ENCODE data around the gene LARP1B. TPM values are rescaled to one million over a fixed set of nuclear protein-coding genes. Genes with fewer than 3 reads are reported as not detected.
A peak's percentile ranks its signal among the peaks of the same experiment; 100 is the strongest.

LARP1B gene
- total RNA-seq, 6 experiments from 2014 or later: 11.1 to 12.4 (median 11.6) TPM

DNA sequence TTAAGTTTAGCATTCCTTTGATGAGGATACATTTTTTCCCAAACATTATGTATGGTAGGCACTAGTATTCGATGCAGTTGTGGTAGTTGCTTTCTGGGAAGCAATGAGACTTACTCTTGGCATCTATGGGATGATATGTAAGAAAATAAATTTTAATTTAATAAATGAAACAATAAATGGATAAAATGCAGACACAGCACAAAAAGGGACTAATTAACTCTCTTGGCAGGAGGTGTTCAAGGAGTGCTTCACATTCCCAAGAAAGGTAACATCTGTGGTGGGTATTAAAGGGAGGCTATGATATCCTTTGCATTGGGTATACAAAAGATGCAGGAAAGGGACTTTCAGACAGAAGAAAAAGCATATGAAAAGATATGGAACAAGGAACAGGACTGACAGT is 115.5 kb downstream of the LARP1B start:
- DNase-seq: no peak
- no peak for TF ChIP-seq CTCF (IDR thresholded peaks at IDR 0.05)
- H3K4me1 Mint-ChIP-seq (ENCODE audit: low read depth): peaks cover 6% of the 10 kb centered on the region
- H3K27me3 Mint-ChIP-seq (ENCODE audit: insufficient read depth): peaks cover 1% of the 10 kb centered on the region; the same call in 1 of the 2 replicates
- no peak overlapping the region for H3K4me3 Mint-ChIP-seq
- H3K36me3 Mint-ChIP-seq (ENCODE audit: low read depth): peaks cover 8% of the 10 kb centered on the region
- no peaks in the 10 kb centered on the region for H3K9me3 Mint-ChIP-seq
- no peak overlapping the region for H3K27ac Mint-ChIP-seq

DNA sequence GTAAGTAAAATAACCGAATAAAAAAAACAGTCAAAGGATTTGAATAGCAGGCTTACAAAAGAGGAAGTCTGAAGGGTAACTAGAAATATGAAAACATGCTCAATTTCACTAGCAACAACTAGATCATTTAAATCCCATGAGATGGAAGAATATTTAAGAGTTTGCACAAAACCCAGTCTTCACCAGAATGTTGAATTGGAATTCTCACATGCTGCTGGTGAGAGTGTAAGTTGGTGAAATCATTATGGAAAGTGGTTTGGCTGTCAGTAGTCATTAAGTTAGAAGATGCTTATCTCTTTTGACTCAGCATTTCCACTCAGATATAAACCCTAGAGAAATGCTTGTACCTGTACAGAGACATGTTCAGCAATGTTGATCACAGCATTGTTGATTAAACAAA is 116.4 kb downstream of the LARP1B start:
- TF ChIP-seq CTCF (IDR thresholded peaks at IDR 0.05): no peak
- peaks cover 12% of the 10 kb centered on the region for H3K36me3 Mint-ChIP-seq (ENCODE audit: low read depth)

GRCh38 chr4:128186623-128187022 is 125.5 kb downstream of the LARP1B start:
- no peaks in the 10 kb centered on the region for H3K27me3 Mint-ChIP-seq (ENCODE audit: insufficient read depth)
- peaks cover 6% of the 10 kb centered on the region; the same call in 1 of the 2 replicates for H3K9me3 Mint-ChIP-seq
- no peak overlapping the region for H3K4me3 Mint-ChIP-seq
- peaks cover 53% of the 10 kb centered on the region for H3K36me3 Mint-ChIP-seq (ENCODE audit: low read depth)
- no peak for TF ChIP-seq CTCF (IDR thresholded peaks at IDR 0.05)
- H3K27ac Mint-ChIP-seq: no peak overlapping the region
- DNase-seq: no peak
- H3K4me1 Mint-ChIP-seq (ENCODE audit: low read depth): peaks cover 25% of the 10 kb centered on the region

More for the DNA sequence above, 116.4 kb downstream of the LARP1B start:
- Mint-ChIP-seq H3K4me3 (no peak overlapping the region), H3K9me3 (peaks cover 3% of the 10 kb centered on the region; the same call in 1 of the 2 replicates), H3K4me1 (ENCODE audit: low read depth) (peaks cover 9% of the 10 kb centered on the region), H3K27ac (no peak overlapping the region), H3K27me3 (ENCODE audit: insufficient read depth) (peaks cover 1% of the 10 kb centered on the region; the same call in 1 of the 2 replicates)
- no peak for DNase-seq

DNA sequence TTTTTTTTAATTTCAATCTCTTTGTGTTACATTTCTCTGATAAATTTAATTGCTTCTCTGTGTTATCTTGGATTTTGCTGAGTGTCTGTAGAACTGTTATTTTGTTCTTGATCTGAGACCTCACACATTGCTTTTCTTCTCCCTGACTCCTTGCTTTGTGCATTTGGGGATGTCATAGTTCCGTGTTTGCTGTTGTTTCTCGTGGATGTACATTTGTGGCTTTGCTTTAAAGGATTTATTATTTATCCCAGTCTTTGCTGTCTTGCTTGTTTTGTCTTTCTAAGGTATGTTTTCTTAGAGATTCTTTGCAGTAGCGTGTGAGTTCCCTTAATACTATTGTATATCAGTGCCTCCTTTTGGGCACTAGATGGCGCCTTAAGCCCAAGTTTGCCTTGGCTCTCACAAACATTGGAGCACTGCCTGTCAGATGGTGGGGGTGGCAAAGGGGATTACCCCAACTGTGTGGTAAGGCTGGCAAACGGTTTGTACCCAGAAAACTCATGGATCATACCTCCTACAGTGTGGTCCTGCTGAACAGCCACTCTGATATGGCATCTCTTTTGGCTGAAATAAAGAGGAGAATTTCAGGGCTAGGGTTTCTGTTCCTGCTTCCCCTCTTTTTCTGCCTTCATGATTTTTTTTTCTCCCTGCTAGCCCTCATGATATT is 130.1 kb downstream of the LARP1B start:
- Mint-ChIP-seq H3K9me3 (no peaks in the 10 kb centered on the region), H3K27ac (no peak overlapping the region), H3K27me3 (ENCODE audit: insufficient read depth) (no peaks in the 10 kb centered on the region), H3K4me1 (ENCODE audit: low read depth) (peaks cover 15% of the 10 kb centered on the region), H3K36me3 (ENCODE audit: low read depth) (peaks cover 13% of the 10 kb centered on the region), H3K4me3 (no peak overlapping the region)
- peak; percentile 94 for TF ChIP-seq CTCF (IDR thresholded peaks at IDR 0.05)
- peak; percentile 46 for DNase-seq

GRCh38 chr4:128220286-128221235 is 159.4 kb downstream of the LARP1B start:
- Mint-ChIP-seq H3K27me3 (ENCODE audit: insufficient read depth) (no peaks in the 10 kb centered on the region), H3K36me3 (ENCODE audit: low read depth) (peaks cover 7% of the 10 kb centered on the region; the same call in 1 of the 2 replicates), H3K27ac (peak overlapping the region; percentile 44), H3K4me3 (peak overlapping the region; percentile 19; the same call in 1 of the 2 replicates), H3K9me3 (no peaks in the 10 kb centered on the region), H3K4me1 (ENCODE audit: low read depth) (peaks cover 40% of the 10 kb centered on the region)
- TF ChIP-seq CTCF (IDR thresholded peaks at IDR 0.05): peak; percentile 73
- DNase-seq: peak; percentile 64
